GM18505 (cell line): Measurements from ENCODE around the gene ATP10B.

Source experiments
- ATAC-seq: cut with Tn5 transposase; IDR thresholded peaks from one replicate; pipeline ENCODE4 v1.9.1; 2021; ENCODE audit not compliant: unreplicated experiment
- POLR2A ChIP-seq: IDR thresholded peaks from 4 replicates; pipeline ENCODE4 v1.6.1; 2011; ENCODE audit warnings: borderline replicate concordance; ENCODE audit not compliant: insufficient read depth, insufficient read length; ENCODE audit errors: extremely low read depth

Gene ATP10B

DNA sequence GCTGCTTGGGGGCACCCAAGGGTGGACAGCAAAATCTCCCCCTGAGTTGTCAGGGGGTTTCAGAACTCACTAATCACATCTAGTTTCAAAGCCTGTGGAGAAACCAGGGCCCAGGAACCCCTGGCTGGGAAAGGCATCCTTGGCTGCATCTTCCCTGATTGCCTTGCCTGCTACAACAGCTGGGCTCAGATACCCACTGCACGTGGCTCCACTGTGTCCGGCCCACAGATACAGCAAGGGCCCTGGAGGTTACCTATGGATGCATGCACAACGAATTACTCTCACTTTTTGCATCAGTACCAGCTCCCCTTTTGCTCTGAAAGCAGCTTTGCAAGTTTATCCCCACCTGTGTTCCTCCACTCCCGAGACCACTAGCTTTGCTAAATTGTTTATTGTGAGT is 55.0 kb downstream of the ATP10B start:
- no peak for ATAC-seq
- TF ChIP-seq POLR2A: no peak

DNA sequence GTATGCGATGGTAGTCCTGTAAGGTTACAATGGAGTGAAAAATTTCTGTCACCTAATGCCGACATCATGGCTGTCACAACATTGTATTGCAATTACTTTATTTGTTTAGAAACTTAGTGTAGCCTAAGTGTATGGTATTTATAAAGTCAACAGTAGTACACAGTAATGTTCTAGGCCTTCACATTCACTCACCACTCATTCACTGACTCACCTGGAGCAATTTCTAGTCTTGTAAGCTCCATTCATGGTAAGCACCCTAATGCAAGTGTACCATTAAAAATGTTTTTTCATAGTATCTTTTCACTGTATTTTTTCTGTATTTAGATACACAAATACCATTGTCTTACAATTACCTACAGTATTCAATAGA is 58.5 kb downstream of the ATP10B start:
- no peak for ATAC-seq

DNA sequence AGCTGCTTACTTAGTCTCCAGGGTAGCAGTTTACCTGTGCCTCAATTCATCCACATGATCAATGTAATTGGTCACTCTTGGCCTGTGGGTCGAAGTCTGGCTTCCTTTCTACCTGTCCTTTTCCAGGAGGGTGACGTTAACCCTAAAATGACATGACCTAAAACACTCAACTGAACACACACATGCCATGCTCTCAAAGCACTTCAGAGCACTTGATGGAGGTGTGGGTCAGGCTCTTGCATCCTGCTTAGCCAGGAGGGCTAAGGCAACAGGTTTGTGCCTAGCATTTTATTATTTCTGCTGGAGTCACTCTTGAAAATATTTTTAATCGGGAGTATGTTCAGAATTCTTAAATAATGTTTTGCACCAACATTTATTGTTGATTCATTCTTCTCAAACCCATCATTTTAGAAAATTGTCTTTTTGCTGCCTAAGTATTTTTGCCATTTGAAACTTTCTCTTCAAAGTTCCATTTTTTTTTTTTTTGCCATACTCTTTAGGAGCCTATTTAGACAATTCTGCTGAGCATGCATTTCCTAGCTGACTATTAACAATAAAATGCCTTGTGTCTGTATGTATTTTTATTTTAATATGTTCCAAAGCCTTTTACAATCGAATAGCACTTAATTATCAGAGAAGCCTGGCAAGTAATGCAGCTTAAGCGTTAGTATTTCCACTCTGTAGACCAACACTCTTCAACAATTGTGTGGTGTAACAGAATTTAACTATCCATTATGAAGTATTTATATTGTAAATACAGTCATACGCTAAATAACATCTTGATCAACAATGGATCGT is 59.1 kb downstream of the ATP10B start:
- no peak for TF ChIP-seq POLR2A
- ATAC-seq: no peak

More for the DNA sequence above, 58.5 kb downstream of the ATP10B start:
- no peak for TF ChIP-seq POLR2A

DNA sequence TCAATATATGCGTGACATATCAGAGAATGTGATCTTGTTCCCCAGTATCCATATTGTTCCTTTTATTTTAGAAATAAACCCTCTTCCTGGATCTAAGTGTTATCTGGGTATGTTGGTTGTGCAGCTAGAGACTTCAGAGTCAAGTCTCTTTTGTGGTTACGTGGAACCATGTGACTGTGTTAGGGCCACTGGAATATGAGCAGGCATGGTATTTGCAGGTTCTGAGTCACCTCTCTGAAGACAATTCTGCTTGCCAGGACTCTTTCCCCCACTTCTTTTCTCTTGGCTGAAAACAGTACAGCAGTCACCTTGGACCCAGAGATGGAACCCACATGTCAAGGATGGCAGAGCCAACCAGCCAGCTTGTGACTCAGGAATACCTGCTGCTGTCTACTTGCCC is 59.7 kb downstream of the ATP10B start:
- no peak for ATAC-seq
- TF ChIP-seq POLR2A: no peak

DNA sequence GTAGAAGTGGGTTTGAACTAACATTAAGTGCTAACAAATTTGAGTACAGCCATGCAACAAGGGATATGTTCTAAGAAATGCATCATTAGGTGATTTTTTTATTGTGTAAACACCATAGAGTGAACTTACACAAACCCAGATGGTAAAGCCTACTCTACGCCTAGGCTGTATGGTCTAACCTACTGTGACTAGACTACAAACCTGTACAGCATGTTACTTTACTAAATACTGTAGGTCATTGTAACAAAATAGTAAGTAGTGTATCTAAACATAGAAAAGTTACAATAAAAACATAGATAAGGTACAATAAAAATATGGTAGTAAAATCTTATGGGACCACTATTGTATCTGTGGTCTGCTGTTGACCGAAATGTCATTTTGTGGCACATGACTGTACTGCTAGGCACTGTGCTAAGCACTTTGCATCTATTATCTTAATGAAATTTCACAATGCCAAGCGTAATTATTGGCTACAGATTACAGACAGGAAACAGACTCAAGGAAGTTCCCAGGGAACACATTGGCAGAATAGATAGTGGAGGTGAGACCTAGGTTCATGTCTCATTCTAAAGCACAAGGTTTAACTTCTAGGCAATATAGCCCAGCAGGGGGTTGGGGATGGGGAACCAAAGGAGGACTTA is 62.7 kb downstream of the ATP10B start:
- TF ChIP-seq POLR2A: no peak
- ATAC-seq: no peak

DNA sequence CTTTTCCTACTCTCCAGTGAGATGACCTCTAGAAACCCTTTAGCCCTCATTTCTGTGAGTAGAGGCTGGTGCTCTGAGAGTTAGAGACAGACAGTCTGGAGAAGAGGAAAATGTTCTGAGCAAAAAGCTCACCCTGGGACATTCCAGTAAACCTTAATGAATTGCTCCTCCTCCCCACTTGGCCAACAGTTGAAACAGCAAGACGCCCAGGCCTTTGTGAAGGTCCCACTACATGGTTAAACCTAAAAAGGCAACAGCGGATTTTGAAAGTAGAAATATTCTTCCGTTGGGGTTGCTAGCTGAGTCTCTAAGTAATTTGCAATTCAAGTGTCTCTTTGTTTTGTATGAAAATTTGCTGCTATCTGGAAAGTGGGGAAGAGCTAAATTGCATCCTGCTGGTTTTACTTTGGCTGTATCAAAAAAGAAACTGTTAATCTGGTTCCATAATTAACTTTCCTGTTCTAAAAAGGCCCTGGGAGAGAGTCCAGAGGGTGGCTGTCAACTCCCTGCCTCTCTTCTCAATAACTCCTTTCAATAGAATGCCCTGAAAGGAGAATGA is 63.8 kb downstream of the ATP10B start:
- TF ChIP-seq POLR2A: no peak
- ATAC-seq: no peak

DNA sequence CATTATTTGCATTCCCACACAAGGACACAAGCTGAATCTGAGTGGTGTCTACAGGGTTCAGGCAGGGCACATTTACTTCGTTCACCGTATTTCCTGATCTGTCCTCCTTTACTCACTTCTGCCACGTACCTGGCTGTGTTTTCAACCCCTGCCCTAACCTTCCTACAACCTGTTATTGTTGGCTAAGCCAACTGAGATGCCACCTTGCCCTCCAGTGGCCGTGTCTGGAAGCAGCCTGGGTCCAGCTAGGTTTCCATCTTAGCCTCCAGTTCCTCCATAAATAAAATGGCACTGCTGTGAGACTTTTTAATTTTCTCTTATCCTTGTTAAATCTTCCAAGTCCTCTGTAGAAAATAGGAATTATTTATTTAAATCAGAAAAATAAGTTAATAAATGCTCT is 64.8 kb downstream of the ATP10B start:
- ATAC-seq: no peak
- TF ChIP-seq POLR2A: no peak

DNA sequence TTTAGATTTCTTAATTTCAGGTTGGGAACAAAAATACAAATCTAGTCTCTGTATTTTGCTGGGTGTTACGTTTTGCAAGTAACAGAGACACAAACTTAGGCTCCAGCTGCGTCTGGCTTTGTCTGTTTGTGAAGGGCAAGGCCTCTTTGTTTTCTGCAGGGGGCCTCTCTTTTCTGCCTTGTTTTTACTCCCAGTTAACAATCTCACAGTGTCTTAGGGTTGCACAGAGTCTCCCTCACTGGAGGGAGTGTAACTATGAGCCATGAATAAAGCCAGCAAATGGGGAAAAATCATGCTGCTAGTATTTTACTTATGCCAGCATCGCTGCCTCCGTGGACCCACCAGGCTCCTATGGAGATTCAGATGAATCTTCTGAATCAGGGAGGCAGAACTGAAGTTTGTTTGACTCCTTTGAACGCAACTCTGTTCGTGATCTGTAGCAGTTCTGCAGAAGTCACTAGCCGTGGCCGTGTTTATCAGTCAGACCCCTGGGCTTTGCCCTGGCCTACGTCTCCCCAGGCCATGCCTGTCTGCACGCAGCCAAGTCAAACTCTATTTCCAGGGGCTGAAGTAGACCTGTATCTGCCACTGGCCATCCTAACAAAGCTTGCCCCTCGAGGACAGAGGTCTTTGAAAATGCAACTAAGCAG is 77.2 kb downstream of the ATP10B start:
- TF ChIP-seq POLR2A: no peak
- ATAC-seq: no peak

DNA sequence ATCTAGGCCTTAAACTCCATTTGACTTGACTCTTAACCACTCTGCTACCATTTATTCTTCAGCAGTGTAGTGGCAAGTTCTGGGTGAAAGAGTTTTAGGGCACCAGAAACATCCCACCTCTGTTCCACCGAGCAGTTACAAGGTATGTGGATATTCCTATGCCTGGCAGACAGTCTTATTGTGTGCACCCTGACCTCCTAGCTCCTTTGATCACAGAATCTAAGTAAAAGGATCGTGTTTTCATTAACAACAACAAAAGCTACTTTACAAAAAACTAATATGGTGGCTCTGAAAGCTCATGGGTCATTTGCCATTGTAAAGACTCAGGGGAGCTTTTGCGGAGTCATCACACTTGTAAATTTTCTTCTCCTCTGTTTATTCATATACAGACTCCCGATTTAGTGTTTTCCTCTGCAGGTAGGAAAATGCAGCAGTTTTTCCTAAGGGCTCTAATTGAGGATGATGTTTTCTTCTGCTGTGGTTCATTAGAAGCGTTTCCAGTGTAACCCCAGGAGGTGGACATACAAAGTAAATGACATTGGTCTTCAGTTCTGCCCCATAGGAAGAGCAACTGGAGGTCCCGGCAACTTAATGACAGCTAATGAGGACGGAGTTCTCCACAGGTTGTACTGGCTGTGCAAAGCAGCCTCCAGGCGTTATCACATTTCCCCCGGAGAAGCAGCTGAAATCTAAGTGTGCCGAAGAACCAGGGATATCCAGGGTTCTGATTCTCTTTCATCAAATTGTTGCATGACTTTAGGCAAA is 78.2 kb downstream of the ATP10B start:
- ATAC-seq: no peak
- no peak for TF ChIP-seq POLR2A

DNA sequence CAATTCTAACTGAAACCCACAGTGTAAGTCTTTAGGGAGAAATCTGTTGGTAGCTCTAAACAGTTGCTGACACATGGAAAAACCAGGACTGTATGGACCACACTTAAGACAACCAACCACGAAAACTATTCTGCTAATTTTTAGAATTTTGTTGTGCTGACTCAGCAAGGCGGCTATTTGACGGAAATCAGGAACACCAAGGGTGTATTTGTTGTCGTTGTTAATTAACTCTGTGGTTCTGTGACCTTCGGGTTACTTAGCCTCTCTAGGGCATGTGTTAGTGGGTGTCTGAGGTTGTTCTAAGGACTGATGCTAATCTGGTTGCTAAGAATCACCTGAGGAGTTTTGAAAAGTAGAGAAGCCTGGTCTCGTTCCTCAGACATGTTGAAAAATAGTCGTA is 79.2 kb downstream of the ATP10B start:
- no peak for ATAC-seq
- no peak for TF ChIP-seq POLR2A

DNA sequence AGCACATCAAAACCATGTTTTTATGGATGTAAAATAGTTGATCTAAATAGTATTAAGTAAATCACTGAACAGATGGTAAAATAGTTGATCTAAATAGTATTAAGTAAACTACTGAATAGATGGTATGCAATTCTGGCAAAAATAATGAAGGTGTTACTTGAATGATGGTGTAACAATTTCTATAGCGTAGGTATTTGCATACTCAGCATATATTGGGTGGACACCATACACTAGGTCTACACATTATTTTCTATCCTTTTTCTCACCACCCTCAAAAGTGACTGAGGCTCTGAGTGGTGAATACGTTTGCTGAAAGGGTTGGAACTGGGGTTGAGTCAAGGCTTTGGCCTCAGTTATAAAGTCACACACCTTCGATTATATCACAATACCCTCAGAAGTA is 81.3 kb downstream of the ATP10B start:
- no peak for ATAC-seq
- no peak for TF ChIP-seq POLR2A

DNA sequence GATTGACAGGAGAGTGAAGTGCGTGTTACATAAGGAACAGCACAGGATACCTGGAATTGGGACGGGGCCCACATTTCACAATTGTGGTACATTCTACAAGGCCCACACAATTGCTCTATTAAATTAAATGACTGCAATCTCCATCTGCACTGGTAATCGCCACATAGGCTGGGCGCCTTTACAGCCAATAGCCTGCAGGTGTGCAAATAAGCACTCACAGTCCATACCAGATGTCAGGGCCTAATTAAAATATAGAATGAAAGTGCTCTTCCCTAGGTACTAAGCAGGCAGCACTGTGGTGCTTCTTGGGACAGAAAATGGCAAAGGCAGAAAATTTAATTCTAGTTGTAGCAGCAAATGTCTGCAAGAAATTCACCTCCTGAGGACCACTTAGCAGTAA is 82.7 kb downstream of the ATP10B start:
- no peak for ATAC-seq
- no peak for TF ChIP-seq POLR2A

DNA sequence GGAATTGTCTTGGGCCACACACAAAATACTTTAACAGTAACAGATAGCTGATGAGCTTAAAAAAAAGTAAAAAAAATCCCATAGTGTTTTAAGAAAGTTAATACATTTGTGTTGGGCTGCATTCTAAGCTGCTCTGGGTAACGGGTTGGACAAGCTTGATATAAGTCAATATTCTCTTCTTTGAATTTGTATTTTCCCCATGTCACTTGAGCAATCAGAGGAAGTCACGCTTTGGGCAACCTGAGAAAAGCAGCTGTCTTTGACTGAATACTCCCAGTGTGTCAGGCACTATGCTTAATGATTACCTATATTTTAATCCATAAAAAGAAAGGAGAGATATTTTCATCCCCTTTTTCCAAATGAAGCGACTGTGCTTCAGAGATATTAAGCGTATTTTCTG is 84.9 kb downstream of the ATP10B start:
- TF ChIP-seq POLR2A: no peak
- no peak for ATAC-seq
